Activated CD8-positive, alpha-beta memory T cell treated with anti-CD3 and anti-CD28 coated beads, Interleukin-2, amount 10 ng/mL, durations not matched to agents 7 days and 5 days (primary cell): ENCODE data around the gene DDX60. TPM values are rescaled to one million over a fixed set of nuclear protein-coding genes. Genes with fewer than 3 reads are reported as not detected.

Experiments used
- ATAC-seq: fragments of 150-1000 bp; cut with Tn5 transposase; one replicate; pipeline ENCODE4 v1.10.0; 2021; ENCODE audit warnings: moderate library complexity
- CTCF ChIA-PET: fragments of 350-600 bp; sonication (Branson Sonifier 250); formaldehyde crosslinking; loops from one replicate; lab custom pipeline; 2021; ENCODE audit warnings: antibody characterized with exemption; lab: Charles Lee
- DNase-seq: peaks from one replicate; pipeline ENCODE4 v3.0.0-alpha.2; 2020
- H3K27ac Mint-ChIP-seq: one replicate; pipeline ENCODE4 v1.8.0; 2021; ENCODE audit warnings: mild to moderate bottlenecking, mixed read lengths
- H3K27me3 Mint-ChIP-seq: one replicate; pipeline ENCODE4 v1.8.0; 2021; ENCODE audit warnings: mixed read lengths
- H3K36me3 Mint-ChIP-seq: one replicate; pipeline ENCODE4 v1.8.0; 2021; ENCODE audit warnings: mild to moderate bottlenecking, mixed read lengths
- H3K4me1 Mint-ChIP-seq: one replicate; pipeline ENCODE4 v1.8.0; 2021; ENCODE audit warnings: mixed read lengths
- H3K4me3 Mint-ChIP-seq: one replicate; pipeline ENCODE4 v1.8.0; 2021; ENCODE audit warnings: mild to moderate bottlenecking, moderate library complexity, mixed read lengths
- H3K9me3 Mint-ChIP-seq: one replicate; pipeline ENCODE4 v1.8.0; 2022; ENCODE audit warnings: low read depth, mixed read lengths
- total RNA-seq, 2 experiments: library from RNA; stranded (reverse); gene quantifications; one replicate each; pipeline ENCODE4 v1.2.3, GENCODE V29; 2021

The DDX60 gene
- total RNA-seq, 2 experiments from 2014 or later: 90.5 to 173 TPM

- Mint-ChIP-seq H3K9me3 (no peaks in the 10 kb centered on the region), H3K4me3 (no peak overlapping the region), H3K36me3 (peaks cover 79% of the 10 kb centered on the region), H3K4me1 (no peaks in the 10 kb centered on the region), H3K27me3 (no peaks in the 10 kb centered on the region), H3K27ac (no peak overlapping the region)
- CTCF ChIA-PET: no interaction called here
- DNase-seq (no peak), ATAC-seq (no peak)
These were observed 46.1 kb downstream of the DDX60 start for GRCh38 chr4:168272488-168272887.

GRCh38 chr4:168269896-168270295 is 48.7 kb downstream of the DDX60 start:
- H3K27ac Mint-ChIP-seq: no peak overlapping the region
- DNase-seq (no peak), ATAC-seq (no peak)
- no peaks in the 10 kb centered on the region for H3K27me3 Mint-ChIP-seq
- CTCF ChIA-PET: no interaction called here
- H3K9me3 Mint-ChIP-seq: no peaks in the 10 kb centered on the region
- peaks cover 79% of the 10 kb centered on the region for H3K36me3 Mint-ChIP-seq
- no peaks in the 10 kb centered on the region for H3K4me1 Mint-ChIP-seq
- no peak overlapping the region for H3K4me3 Mint-ChIP-seq

- CTCF ChIA-PET: no interaction called here
- Mint-ChIP-seq H3K9me3 (no peaks in the 10 kb centered on the region), H3K4me1 (peaks cover 3% of the 10 kb centered on the region)
These were observed 53.2 kb downstream of the DDX60 start for GRCh38 chr4:168265327-168265726.

GRCh38 chr4:168264903-168265302 is 53.6 kb downstream of the DDX60 start:
- CTCF ChIA-PET: no interaction called here
- DNase-seq: no peak
- Mint-ChIP-seq H3K27me3 (no peaks in the 10 kb centered on the region), H3K4me3 (no peak overlapping the region), H3K36me3 (peaks cover 76% of the 10 kb centered on the region), H3K4me1 (peaks cover 3% of the 10 kb centered on the region), H3K27ac (no peak overlapping the region), H3K9me3 (no peaks in the 10 kb centered on the region)
- no peak for ATAC-seq

More at GRCh38 chr4:168265327-168265726, 53.2 kb downstream of the DDX60 start:
- no peak overlapping the region for H3K27ac Mint-ChIP-seq
- H3K27me3 Mint-ChIP-seq: no peaks in the 10 kb centered on the region
- DNase-seq: no peak
- H3K36me3 Mint-ChIP-seq: peaks cover 77% of the 10 kb centered on the region
- no peak for ATAC-seq
- no peak overlapping the region for H3K4me3 Mint-ChIP-seq

GRCh38 chr4:168263039-168263438 is 55.5 kb downstream of the DDX60 start:
- Mint-ChIP-seq H3K4me1 (peaks cover 3% of the 10 kb centered on the region), H3K9me3 (no peaks in the 10 kb centered on the region)

GRCh38 chr4:168259096-168259495 is 59.5 kb downstream of the DDX60 start:
- CTCF ChIA-PET: no interaction called here
- DNase-seq: no peak
- Mint-ChIP-seq H3K4me3 (no peak overlapping the region), H3K27ac (no peak overlapping the region), H3K9me3 (no peaks in the 10 kb centered on the region), H3K27me3 (no peaks in the 10 kb centered on the region), H3K36me3 (peaks cover 72% of the 10 kb centered on the region), H3K4me1 (peaks cover 3% of the 10 kb centered on the region)
- ATAC-seq: no peak

More at GRCh38 chr4:168263039-168263438, 55.5 kb downstream of the DDX60 start:
- CTCF ChIA-PET: no interaction called here
- ATAC-seq: no peak
- no peak for DNase-seq
- Mint-ChIP-seq H3K27ac (no peak overlapping the region), H3K4me3 (no peak overlapping the region), H3K27me3 (no peaks in the 10 kb centered on the region), H3K36me3 (peaks cover 70% of the 10 kb centered on the region)

GRCh38 chr4:168257768-168258167 is 60.8 kb downstream of the DDX60 start:
- H3K36me3 Mint-ChIP-seq: peaks cover 74% of the 10 kb centered on the region
- peaks cover 3% of the 10 kb centered on the region for H3K4me1 Mint-ChIP-seq
- no peak overlapping the region for H3K27ac Mint-ChIP-seq
- DNase-seq (no peak), ATAC-seq (no peak)
- CTCF ChIA-PET: interaction anchor here (1.1 kb wide), 1 partner anchor 47 kb away, joined by 3 read pairs; no protein-coding TSS in a partner anchor
- H3K4me3 Mint-ChIP-seq: no peak overlapping the region
- no peaks in the 10 kb centered on the region for H3K27me3 Mint-ChIP-seq
- no peaks in the 10 kb centered on the region for H3K9me3 Mint-ChIP-seq

GRCh38 chr4:168248176-168248710 is 70.3 kb downstream of the DDX60 start:
- CTCF ChIA-PET: interaction anchor here (0.7 kb wide), 1 partner anchor 206 kb away, joined by 4 read pairs; no protein-coding TSS in a partner anchor
- Mint-ChIP-seq H3K9me3 (peaks cover 5% of the 10 kb centered on the region), H3K27me3 (no peaks in the 10 kb centered on the region), H3K27ac (no peak overlapping the region), H3K36me3 (peaks cover 77% of the 10 kb centered on the region), H3K4me1 (no peaks in the 10 kb centered on the region), H3K4me3 (no peak overlapping the region)
- ATAC-seq (no peak), DNase-seq (no peak)

GRCh38 chr4:168247603-168248002 is 70.9 kb downstream of the DDX60 start:
- CTCF ChIA-PET: no interaction called here
- H3K27me3 Mint-ChIP-seq: no peaks in the 10 kb centered on the region
- H3K4me3 Mint-ChIP-seq: no peak overlapping the region
- H3K27ac Mint-ChIP-seq: no peak overlapping the region
- peaks cover 2% of the 10 kb centered on the region for H3K4me1 Mint-ChIP-seq
- H3K36me3 Mint-ChIP-seq: peaks cover 78% of the 10 kb centered on the region
- ATAC-seq (no peak), DNase-seq (no peak)
- H3K9me3 Mint-ChIP-seq: peaks cover 11% of the 10 kb centered on the region

GRCh38 chr4:168241953-168242352 is 76.6 kb downstream of the DDX60 start:
- Mint-ChIP-seq H3K36me3 (peaks cover 90% of the 10 kb centered on the region), H3K4me1 (peaks cover 14% of the 10 kb centered on the region), H3K27me3 (no peaks in the 10 kb centered on the region), H3K4me3 (no peak overlapping the region), H3K9me3 (peaks cover 18% of the 10 kb centered on the region), H3K27ac (no peak overlapping the region)
- DNase-seq: no peak
- ATAC-seq: no peak
- CTCF ChIA-PET: no interaction called here

- H3K4me3 Mint-ChIP-seq: no peak overlapping the region
- H3K9me3 Mint-ChIP-seq: peaks cover 18% of the 10 kb centered on the region
- peaks cover 86% of the 10 kb centered on the region for H3K36me3 Mint-ChIP-seq
- DNase-seq (no peak), ATAC-seq (no peak)
- CTCF ChIA-PET: no interaction called here
- no peak overlapping the region for H3K27ac Mint-ChIP-seq
- H3K27me3 Mint-ChIP-seq: no peaks in the 10 kb centered on the region
- H3K4me1 Mint-ChIP-seq: peaks cover 14% of the 10 kb centered on the region
These were observed 77.7 kb downstream of the DDX60 start for GRCh38 chr4:168240821-168241220.

- CTCF ChIA-PET: no interaction called here
- DNase-seq: no peak
These were observed 97.3 kb downstream of the DDX60 start for GRCh38 chr4:168221301-168221700.

GRCh38 chr4:168220893-168221292 is 97.7 kb downstream of the DDX60 start:
- no peaks in the 10 kb centered on the region for H3K4me1 Mint-ChIP-seq
- no peak for ATAC-seq
- no peak overlapping the region for H3K27ac Mint-ChIP-seq
- no peaks in the 10 kb centered on the region for H3K9me3 Mint-ChIP-seq
- H3K4me3 Mint-ChIP-seq: no peak overlapping the region
- CTCF ChIA-PET: no interaction called here
- H3K36me3 Mint-ChIP-seq: peaks cover 78% of the 10 kb centered on the region
- H3K27me3 Mint-ChIP-seq: no peaks in the 10 kb centered on the region
- DNase-seq: no peak

More at GRCh38 chr4:168221301-168221700, 97.3 kb downstream of the DDX60 start:
- Mint-ChIP-seq H3K27me3 (no peaks in the 10 kb centered on the region), H3K36me3 (peaks cover 76% of the 10 kb centered on the region), H3K27ac (no peak overlapping the region), H3K4me3 (no peak overlapping the region), H3K9me3 (no peaks in the 10 kb centered on the region), H3K4me1 (no peaks in the 10 kb centered on the region)
- no peak for ATAC-seq

- Mint-ChIP-seq H3K9me3 (peaks cover 4% of the 10 kb centered on the region), H3K27me3 (no peaks in the 10 kb centered on the region), H3K36me3 (peaks cover 86% of the 10 kb centered on the region), H3K4me3 (no peak overlapping the region), H3K27ac (no peak overlapping the region), H3K4me1 (no peaks in the 10 kb centered on the region)
- ATAC-seq: no peak
- no peak for DNase-seq
- CTCF ChIA-PET: no interaction called here
These were observed 99.9 kb downstream of the DDX60 start for GRCh38 chr4:168218645-168219044.
